Heart right ventricle (tissue), 16 donors: ENCODE results near the gene AHNAK2. TPM values are rescaled to one million over a fixed set of nuclear protein-coding genes. Genes with fewer than 3 reads are reported as not detected.

Experiments
- ATAC-seq, 8 donors: fragments of 200-7000 bp; cut with Tn5 transposase; one replicate each; pipeline ENCODE4 v1.9.1; 2020; ENCODE audit warnings: mild to moderate bottlenecking in 8 of 8, moderate library complexity in 8 of 8, moderate number of reproducible peaks in 1 of 8
- DNase-seq, 2 donors: peaks; one replicate each; pipeline ENCODE4 v3.0.0-alpha.2; 2020
- H3K27ac ChIP-seq, 10 donors: fragments of 200-600 bp; sonication (generic) in 2 of 10; one replicate each; pipeline versions ENCODE4 v1.5.0 to v1.8.0; 2020 to 2022; ENCODE audit warnings: mild to moderate bottlenecking in 3 of 10
- H3K27me3 ChIP-seq, 7 donors: fragments of 200-600 bp; one replicate each; pipeline ENCODE4 v1.8.0; 2021 to 2022; ENCODE audit warnings: mild to moderate bottlenecking in 2 of 7
- H3K36me3 ChIP-seq, 9 donors: fragments of 200-600 bp; sonication (generic) in 1 of 9; one replicate each; pipeline versions ENCODE4 v1.5.0 to v1.8.0; 2020 to 2022; ENCODE audit warnings: mild to moderate bottlenecking in 2 of 9
- H3K4me1 ChIP-seq, 9 donors: fragments of 200-600 bp; sonication (generic) in 1 of 9; one replicate each; pipeline versions ENCODE4 v1.5.0 to v1.8.0; 2020 to 2022; ENCODE audit warnings: mild to moderate bottlenecking in 4 of 9
- H3K4me3 ChIP-seq, 10 donors: fragments of 200-600 bp; sonication (generic) in 2 of 10; one replicate each; pipeline versions ENCODE4 v1.5.0 to v1.8.0; 2020 to 2022; ENCODE audit warnings: mild to moderate bottlenecking in 7 of 10, moderate library complexity in 2 of 10
- H3K9me3 ChIP-seq, 11 donors: fragments of 200-600 bp in 10 of 11; sonication (generic) in 2 of 11; one replicate each; pipeline versions ENCODE4 v1.5.0 to v1.8.0; 2013 to 2022; ENCODE audit warnings: mild to moderate bottlenecking in 2 of 11, control low read depth in 1 of 11, moderate library complexity in 1 of 11
- WGBS, 2 donors: extraction: QIAGEN DNeasy Blood & Tissue Kit; methylation state at CpG; one replicate each; pipeline ENCODE4 v1.1.7; 2013; ENCODE audit warnings: inconsistent platforms in 1 of 2; 5-methylcytosine and 5-hydroxymethylcytosine counted together
- intact Hi-C, 10 donors: fragments of 100-400 bp; cut with DNase I; formaldehyde crosslinking; loops; one replicate each; pipeline versions ENCODE4 v1.11.1 to v1.14.2; 2022
- polyA plus RNA-seq, 2 donors: library from polyadenylated mRNA; stranded (reverse); fragments of 200-250 nt; gene quantifications; one replicate each; pipeline ENCODE4 v1.2.3, GENCODE V29; 2013
- total RNA-seq, 10 donors: library from RNA; stranded (reverse); fragmentation: NEBNext Ultra II Directional in 3 of 10; extraction: Animal tissue kit (Norgen Biotek cat#: 25700) in 3 of 10; gene quantifications; one replicate each; pipeline versions ENCODE4 v1.2.1 to v1.2.4, GENCODE V29; 2021 to 2023
- TF ChIP-seq, protein P1 (sequence below), 9 donors: fragments of 200-600 bp; sonication (generic) in 2 of 9; IDR thresholded peaks; one replicate each; pipeline versions ENCODE4 v1.5.0 to v1.8.0; 2021 to 2022; ENCODE audit warnings: antibody characterized with exemption in 9 of 9, mild to moderate bottlenecking in 5 of 9, moderate library complexity in 1 of 9
- donor health status: Arrhythmogenic right ventricular cardiomyopathy.
- donor health status: ischemic (EF 13 %, LVEDD 7.1; RV severe dilation, severe dysfunction).
- donor health status: healthy with polysubstance abuse.
- donor health status: DM: no; HTN: yes; CAD: no.
- donor health status: DM: no; HTN: no; CAD: no.
- donor health status: ischemic (EF 25% LVEDD 6.9; RV normal size, moderate dysfunction).
- donor health status: ischemic (EF 25% LVEDD 5.7; RV mildly dilated, moderate dysfunction).
- donor health status: healthy.
- donor health status: DM: yes; HTN: yes; CAD: no.
- donor health status: Ischemic cardiomyopathy.
- donor health status: ischemic (EF 35%, LVEDD 5.7; RV mildly dilated, moderate dysfunction).
- donor health status: nonischemic (EF 11% LVEDD 7.7; RV severe dilation, severe dysfunction).
- donor health status: DM: yes; HTN: yes; CAD: no.
- donor health status: PGD.
- donor health status: ischemic (EF 29% LVEDD 5.4; RV normal size, mild dysfunction).
- donor health status: nonischemic (EF 23%, LVEDD 6.1; RV moderate dilation, normal function).

AHNAK2 gene
- total and polyA plus RNA-seq, 12 donors, result 1.1 to 29.5 (median 3.1) TPM

DNA sequence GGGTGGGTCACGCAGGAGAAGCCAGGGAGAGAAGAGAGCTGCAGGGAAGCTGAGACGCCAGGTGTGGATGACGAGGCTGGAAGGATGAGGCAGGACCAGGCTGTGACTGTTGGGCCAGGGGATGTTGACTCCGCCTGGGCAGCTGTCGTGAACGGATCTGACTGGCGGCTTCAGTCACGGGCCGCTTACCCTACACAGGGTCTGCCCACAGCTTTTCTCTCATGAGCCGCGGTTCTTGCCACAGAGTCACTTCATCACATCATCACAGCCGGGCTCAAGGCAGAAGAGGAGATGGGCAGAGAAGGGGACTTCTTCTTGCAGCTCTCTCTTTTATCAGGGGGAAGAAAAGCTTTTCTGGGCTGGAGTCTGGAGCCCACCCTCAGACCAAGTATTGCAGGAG lies 15.1 kb upstream of the AHNAK2 start:
- H3K9me3 ChIP-seq, result no peaks in the 10 kb centered on the region
- DNase-seq, result no peak
- TF ChIP-seq, protein P1, sequence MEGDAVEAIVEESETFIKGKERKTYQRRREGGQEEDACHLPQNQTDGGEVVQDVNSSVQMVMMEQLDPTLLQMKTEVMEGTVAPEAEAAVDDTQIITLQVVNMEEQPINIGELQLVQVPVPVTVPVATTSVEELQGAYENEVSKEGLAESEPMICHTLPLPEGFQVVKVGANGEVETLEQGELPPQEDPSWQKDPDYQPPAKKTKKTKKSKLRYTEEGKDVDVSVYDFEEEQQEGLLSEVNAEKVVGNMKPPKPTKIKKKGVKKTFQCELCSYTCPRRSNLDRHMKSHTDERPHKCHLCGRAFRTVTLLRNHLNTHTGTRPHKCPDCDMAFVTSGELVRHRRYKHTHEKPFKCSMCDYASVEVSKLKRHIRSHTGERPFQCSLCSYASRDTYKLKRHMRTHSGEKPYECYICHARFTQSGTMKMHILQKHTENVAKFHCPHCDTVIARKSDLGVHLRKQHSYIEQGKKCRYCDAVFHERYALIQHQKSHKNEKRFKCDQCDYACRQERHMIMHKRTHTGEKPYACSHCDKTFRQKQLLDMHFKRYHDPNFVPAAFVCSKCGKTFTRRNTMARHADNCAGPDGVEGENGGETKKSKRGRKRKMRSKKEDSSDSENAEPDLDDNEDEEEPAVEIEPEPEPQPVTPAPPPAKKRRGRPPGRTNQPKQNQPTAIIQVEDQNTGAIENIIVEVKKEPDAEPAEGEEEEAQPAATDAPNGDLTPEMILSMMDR (IDR thresholded peaks at IDR 0.05), result no peak
- no peaks in the 10 kb centered on the region for H3K27me3 ChIP-seq
- no peak overlapping the region for H3K4me3 ChIP-seq
- H3K27ac ChIP-seq, result no peak overlapping the region
- H3K36me3 ChIP-seq, result peaks cover 0 to 39% (median 0%) of the 10 kb centered on the region in 9 donors
- intact Hi-C loops, result loop anchor here in 1 of 10 donors (10.0 kb wide), 1 partner anchor 1169 kb away; no protein-coding TSS in a partner anchor
- ATAC-seq, result no peak
- H3K4me1 ChIP-seq, result no peaks in the 10 kb centered on the region
- WGBS, 2 donors, result 95 to 97% methylated on average over 12 of the region's 12 CpGs

DNA sequence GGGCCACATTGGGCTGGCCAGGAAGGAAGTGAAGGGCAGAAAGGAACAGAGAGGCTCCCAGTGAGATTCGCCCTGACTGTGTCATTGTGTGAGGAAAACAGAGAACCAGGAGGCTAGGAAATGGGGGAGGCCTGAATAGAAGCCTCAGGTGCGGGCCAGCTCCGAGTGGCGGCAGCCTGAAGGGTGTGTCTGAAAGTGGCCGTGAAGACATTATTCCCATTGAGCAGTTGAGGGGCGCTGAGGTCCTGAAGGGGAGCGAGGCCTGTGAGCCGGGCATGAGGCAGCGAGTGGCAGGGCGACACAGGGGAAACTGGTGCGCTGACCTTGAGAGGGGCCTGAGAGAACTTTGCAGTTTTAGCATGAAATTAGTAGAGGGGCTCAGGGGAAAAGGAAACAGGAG lies 14.3 kb upstream of the AHNAK2 start:
- intact Hi-C loops, result loop anchor here in 1 of 10 donors (10.0 kb wide), 1 partner anchor 1168 kb away; no protein-coding TSS in a partner anchor
- Histone ChIP-seq H3K4me3 (no peak overlapping the region), H3K9me3 (no peaks in the 10 kb centered on the region), H3K27ac (no peak overlapping the region), H3K36me3 (peaks cover 0 to 39% (median 0%) of the 10 kb centered on the region in 9 donors), H3K27me3 (no peaks in the 10 kb centered on the region), H3K4me1 (no peaks in the 10 kb centered on the region)
- DNase-seq (no peak), ATAC-seq (no peak)
- WGBS, 2 donors, result 92 to 97% methylated on average over 11 of the region's 11 CpGs
- TF ChIP-seq, protein P1 (IDR thresholded peaks at IDR 0.05), result no peak

DNA sequence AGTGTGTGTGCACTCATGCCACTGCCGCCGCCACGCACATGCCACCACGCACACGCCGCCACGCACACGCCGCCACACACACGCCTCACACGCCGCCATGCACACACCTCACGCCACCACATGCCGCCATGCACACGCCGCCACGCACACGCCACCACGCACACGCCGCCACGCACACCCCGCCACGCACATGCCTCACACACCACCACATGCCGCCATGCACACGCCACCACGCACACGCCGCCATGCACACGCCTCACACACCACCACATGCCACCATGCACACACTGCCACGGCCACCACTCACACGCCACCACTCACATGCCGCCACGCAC lies 13.7 kb upstream of the AHNAK2 start:
- ATAC-seq (no peak), DNase-seq (no peak)
- peaks cover 0 to 39% (median 0%) of the 10 kb centered on the region in 9 donors for H3K36me3 ChIP-seq
- no peaks in the 10 kb centered on the region for H3K27me3 ChIP-seq
- H3K4me3 ChIP-seq, result no peak overlapping the region
- peaks cover 0 to 5% (median under 1%) of the 10 kb centered on the region in 9 donors for H3K4me1 ChIP-seq
- no peaks in the 10 kb centered on the region for H3K9me3 ChIP-seq
- TF ChIP-seq, protein P1 (IDR thresholded peaks at IDR 0.05), result no peak
- H3K27ac ChIP-seq, result no peak overlapping the region
- intact Hi-C loops, result loop anchor here in 1 of 10 donors (10.0 kb wide), 1 partner anchor 1167 kb away; no protein-coding TSS in a partner anchor
- 98 to 99% methylated on average over 21 to 34 of the region's 34 CpGs for WGBS, 2 donors

DNA sequence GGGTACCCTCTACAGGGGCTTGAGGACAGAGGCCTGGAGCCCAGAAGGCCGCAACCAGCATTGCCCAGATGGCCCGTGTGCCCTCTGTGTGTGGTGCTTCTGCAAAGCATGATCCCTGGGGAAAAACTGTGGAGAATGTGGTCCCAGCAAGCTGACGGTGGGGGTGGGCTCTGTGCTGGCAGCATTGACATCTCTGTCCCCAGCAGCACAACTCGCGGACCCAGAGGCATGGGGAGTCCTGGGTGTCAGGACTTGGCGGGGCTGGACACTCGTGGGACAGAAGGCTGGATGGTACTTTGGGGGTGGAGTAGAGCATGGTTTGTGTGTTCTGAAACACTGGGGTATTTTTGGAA lies 11.8 kb upstream of the AHNAK2 start:
- TF ChIP-seq, protein P1 (IDR thresholded peaks at IDR 0.05), result no peak
- H3K27me3 ChIP-seq, result no peaks in the 10 kb centered on the region

More for the DNA sequence above, 11.8 kb upstream of the AHNAK2 start:
- Histone ChIP-seq H3K4me1 (peaks cover 0 to 21% (median 11%) of the 10 kb centered on the region in 9 donors), H3K27ac (no peak overlapping the region), H3K9me3 (no peaks in the 10 kb centered on the region), H3K36me3 (peaks cover 0 to 29% (median 0%) of the 10 kb centered on the region in 9 donors), H3K4me3 (no peak overlapping the region)
- ATAC-seq (no peak), DNase-seq (no peak)
- intact Hi-C loops, result loop anchor here in 2 of 10 donors (5.0 to 10.0 kb wide), 2 partner anchors 32 to 1165 kb away; partner anchors contain the start of gene CDCA4 (in 1 of the 2)
- 90% methylated on average over 7 of the region's 7 CpGs for WGBS, 2 donors
